GM18858 (cell line): ENCODE results near the gene IGSF22.
"Not testable (repeated sequence)": the region's sequence is repeated elsewhere in the genome, so short reads cannot be mapped to it uniquely, and the experiment has no call there.

Experiments used
- ATAC-seq: cut with Tn5 transposase; IDR thresholded peaks from one replicate; pipeline ENCODE4 v1.9.1; 2021; ENCODE audit not compliant: unreplicated experiment

Gene IGSF22

GRCh38 chr11:18692941-18693760 lies 32.8 kb downstream of the IGSF22 start:
- ATAC-seq, result no peak

- not testable (repeated sequence) for ATAC-seq
Measured at GRCh38 chr11:18691467-18692140, 34.4 kb downstream of the IGSF22 start.

GRCh38 chr11:18684267-18684666 lies 41.7 kb downstream of the IGSF22 start:
- ATAC-seq, result no peak

GRCh38 chr11:18682466-18682865 lies 43.5 kb downstream of the IGSF22 start:
- no peak for ATAC-seq

- ATAC-seq, result not testable (repeated sequence)
Measured at GRCh38 chr11:18681949-18682348, 44.0 kb downstream of the IGSF22 start.

GRCh38 chr11:18677560-18677959 lies 48.4 kb downstream of the IGSF22 start:
- ATAC-seq, result no peak

GRCh38 chr11:18676803-18677202 lies 49.2 kb downstream of the IGSF22 start:
- ATAC-seq, result no peak

GRCh38 chr11:18672209-18672608 lies 53.8 kb downstream of the IGSF22 start:
- not testable (repeated sequence) for ATAC-seq

GRCh38 chr11:18671246-18671645 lies 54.7 kb downstream of the IGSF22 start:
- no peak for ATAC-seq

GRCh38 chr11:18669711-18670110 lies 56.3 kb downstream of the IGSF22 start:
- no peak for ATAC-seq

- no peak for ATAC-seq
Measured at GRCh38 chr11:18669219-18669596, 56.8 kb downstream of the IGSF22 start.

GRCh38 chr11:18668131-18668530 lies 57.9 kb downstream of the IGSF22 start:
- ATAC-seq, result no peak

- ATAC-seq, result not testable (repeated sequence)
Measured at GRCh38 chr11:18665353-18665872, 60.6 kb downstream of the IGSF22 start.

GRCh38 chr11:18657673-18658072 lies 68.3 kb downstream of the IGSF22 start:
- ATAC-seq, result no peak
